ENCODE data around the gene KRTAP10-3.

The KRTAP10-3 gene

GRCh38 chr21:44544566-44544965, 14.0 kb downstream of the KRTAP10-3 start:
- DNase-seq = no peak

GRCh38 chr21:44542716-44543115, 15.9 kb downstream of the KRTAP10-3 start:
- no peak for DNase-seq

GRCh38 chr21:44540741-44541288, 17.8 kb downstream of the KRTAP10-3 start:
- no peak for DNase-seq

- DNase-seq = no peak
Measured at GRCh38 chr21:44539991-44540666, 18.5 kb downstream of the KRTAP10-3 start, which contains the start of gene KRTAP10-1. KRTAP10-1 (minus strand) TSS chr21:44540195; CDS start chr21:44540150, 45 bp downstream.

- no peak for DNase-seq
Measured at GRCh38 chr21:44539046-44539445, 19.5 kb downstream of the KRTAP10-3 start.

- no peak for DNase-seq
Measured at GRCh38 chr21:44537930-44538911, 20.4 kb downstream of the KRTAP10-3 start.

- no peak for DNase-seq
Measured at GRCh38 chr21:44535963-44536362, 22.6 kb downstream of the KRTAP10-3 start.

GRCh38 chr21:44534688-44535087, 23.9 kb downstream of the KRTAP10-3 start:
- DNase-seq = no peak

- no peak for DNase-seq
Measured at GRCh38 chr21:44533891-44534627, 24.5 kb downstream of the KRTAP10-3 start.

- no peak for DNase-seq
Measured at GRCh38 chr21:44533121-44533890, 25.3 kb downstream of the KRTAP10-3 start.

- no peak for DNase-seq
Measured at GRCh38 chr21:44532712-44533111, 25.9 kb downstream of the KRTAP10-3 start.

GRCh38 chr21:44531606-44532564, 26.7 kb downstream of the KRTAP10-3 start:
- no peak for DNase-seq

GRCh38 chr21:44530903-44531605, 27.5 kb downstream of the KRTAP10-3 start:
- no peak for DNase-seq

GRCh38 chr21:44530221-44530902, 28.2 kb downstream of the KRTAP10-3 start:
- DNase-seq = no peak

- DNase-seq = no peak
Measured at GRCh38 chr21:44529503-44530125, 29.0 kb downstream of the KRTAP10-3 start.

- DNase-seq = no peak
Measured at GRCh38 chr21:44529011-44529421, 29.6 kb downstream of the KRTAP10-3 start.

GRCh38 chr21:44528634-44528995, 30.0 kb downstream of the KRTAP10-3 start:
- DNase-seq = no peak

- no peak for DNase-seq
Measured at GRCh38 chr21:44527983-44528633, 30.5 kb downstream of the KRTAP10-3 start.
